GM21529 (cell line): ENCODE data around the gene ELK4.

Source experiments
- ATAC-seq: cut with Tn5 transposase; IDR thresholded peaks from one replicate; pipeline ENCODE4 v1.9.1; 2021; ENCODE audit not compliant: unreplicated experiment

ELK4 gene

GRCh38 chr1:205631768-205632668 lies at the start of gene ELK4:
Gene ELK4, minus strand, starts transcription at chr1:205632011. Its CDS starts 8,129 bp downstream, at chr1:205623882.
- ATAC-seq, result peak; percentile 77

GRCh38 chr1:205681364-205681763 lies 49.6 kb upstream of the ELK4 start:
- ATAC-seq, result no peak

GRCh38 chr1:205680073-205680851 lies 48.5 kb upstream of the ELK4 start, which contains the start of gene SLC45A3:
Gene SLC45A3, minus strand, starts transcription at chr1:205680509. Its CDS starts 15,853 bp downstream, at chr1:205664656.
- ATAC-seq, result peak; percentile 59

GRCh38 chr1:205678286-205679111 lies 46.7 kb upstream of the ELK4 start:
- no peak for ATAC-seq

GRCh38 chr1:205677167-205677566 lies 45.4 kb upstream of the ELK4 start:
- no peak for ATAC-seq

GRCh38 chr1:205676597-205676996 lies 44.8 kb upstream of the ELK4 start:
- ATAC-seq, result no peak

- no peak for ATAC-seq
These were observed 44.2 kb upstream of the ELK4 start for GRCh38 chr1:205676002-205676401.

- ATAC-seq, result no peak
These were observed 43.4 kb upstream of the ELK4 start for GRCh38 chr1:205675247-205675646.

GRCh38 chr1:205672970-205673369 lies 41.2 kb upstream of the ELK4 start:
- no peak for ATAC-seq

GRCh38 chr1:205672395-205672889 lies 40.6 kb upstream of the ELK4 start:
- ATAC-seq, result no peak

GRCh38 chr1:205670611-205671430 lies 39.0 kb upstream of the ELK4 start:
- ATAC-seq, result no peak

- no peak for ATAC-seq
These were observed 38.3 kb upstream of the ELK4 start for GRCh38 chr1:205670150-205670446.

GRCh38 chr1:205669341-205670149 lies 37.7 kb upstream of the ELK4 start:
- ATAC-seq, result peak; percentile 37

- peak; percentile 31 for ATAC-seq
These were observed 37.1 kb upstream of the ELK4 start for GRCh38 chr1:205668951-205669340.

- ATAC-seq, result no peak
These were observed 36.3 kb upstream of the ELK4 start for GRCh38 chr1:205667909-205668643.

GRCh38 chr1:205666372-205667166 lies 34.8 kb upstream of the ELK4 start:
- no peak for ATAC-seq

GRCh38 chr1:205665201-205666045 lies 33.6 kb upstream of the ELK4 start:
- ATAC-seq, result no peak
